GM12878 (cell line): ENCODE measurements around the gene SLC35E3. TPM values are rescaled to one million over a fixed set of nuclear protein-coding genes. Genes with fewer than 3 reads are reported as not detected.

Experiments used
- ATAC-seq: fragments of 200-7000 bp; cut with Tn5 transposase; 3 replicates; pipeline ENCODE4 v1.9.1; 2020; ENCODE audit warnings: mild to moderate bottlenecking, moderate library complexity
- BruUV-seq: library from RNA; stranded (reverse); fragments of 400-500 nt; replicated peaks from 2 replicates; lab custom pipeline; 2021; lab: Mats Ljungman, UMichigan
- CTCF ChIA-PET: fragments of 300-600 bp; sonication (Branson Sonifier 250); formaldehyde crosslinking; extraction: SDS; loops from one replicate; lab custom pipeline; 2021; ENCODE audit warnings: inconsistent platforms; lab: Yijun Ruan, JAX
- POLR2A ChIA-PET: fragments of 350-600 bp; formaldehyde crosslinking; extraction: SDS; loops from one replicate; lab custom pipeline; 2021; ENCODE audit warnings: inconsistent platforms; lab: Charles Lee
- RAD21 ChIA-PET: fragments of 300-600 bp; sonication (Branson Sonifier 250); formaldehyde crosslinking; loops from one replicate; lab custom pipeline; 2023; ENCODE audit warnings: antibody characterized with exemption; ENCODE audit not compliant: unreplicated experiment; lab: Charles Lee
- SMC1A ChIA-PET: fragments of 300-600 bp; sonication (Branson Sonifier 250); formaldehyde crosslinking; loops from one replicate; lab custom pipeline; 2023; ENCODE audit not compliant: unreplicated experiment, uncharacterized antibody; lab: Charles Lee
- DNase-seq: peaks from one replicate; pipeline ENCODE4 v3.0.0-alpha.2; 2011; ENCODE audit warnings: low read depth, low spot score
- FAIRE-seq: peaks from 3 replicates; lab custom pipeline; 2011; peaks lifted over from hg19 to GRCh38; lab: Jason Lieb, UNC
- H2AFZ ChIP-seq: 2 replicates; pipeline ENCODE4 v1.6.0; 2011; ENCODE audit warnings: low read depth, low read length, control low read depth; ENCODE audit not compliant: control insufficient read depth
- H3K27ac ChIP-seq: 2 replicates; pipeline ENCODE4 v1.5.1; 2011; ENCODE audit warnings: control low read depth; ENCODE audit not compliant: control insufficient read depth, insufficient read depth
- H3K27me3 ChIP-seq, 2 experiments: replicated peaks in 1 of 2; 2 replicates each; pipeline versions ENCODE4 v1.6.0 to v1.6.1; 2011; ENCODE audit warnings: low read length in 1 of 2; ENCODE audit not compliant: control insufficient read depth in 2 of 2, insufficient read depth in 2 of 2
- H3K36me3 ChIP-seq, 2 experiments: 2 replicates each; pipeline ENCODE4 v1.5.1; 2011; ENCODE audit warnings: low read length in 1 of 2; ENCODE audit not compliant: control insufficient read depth in 2 of 2, insufficient read depth in 2 of 2
- H3K4me1 ChIP-seq: 2 replicates; pipeline ENCODE4 v1.6.1; 2011; ENCODE audit warnings: mild to moderate bottlenecking, low read length, moderate library complexity, mixed read lengths; ENCODE audit not compliant: control insufficient read depth, insufficient read depth
- H3K4me2 ChIP-seq: 2 replicates; pipeline ENCODE4 v1.6.0; 2011; ENCODE audit warnings: control low read depth; ENCODE audit not compliant: control insufficient read depth, insufficient read depth
- H3K4me3 ChIP-seq: fragments of 200-600 bp; sonication (generic); 2 replicates; pipeline ENCODE4 v1.5.1; 2016
- H3K79me2 ChIP-seq: 2 replicates; pipeline ENCODE4 v1.6.0; 2011; ENCODE audit warnings: low read length; ENCODE audit not compliant: control insufficient read depth, insufficient read depth
- H3K9ac ChIP-seq: 2 replicates; pipeline ENCODE4 v1.8.0; 2011; ENCODE audit warnings: low read length, control low read depth, mixed read lengths; ENCODE audit not compliant: control insufficient read depth, insufficient read depth
- H3K9me3 ChIP-seq: replicated peaks from 3 replicates; pipeline ENCODE4 v1.5.1; 2011; ENCODE audit warnings: mild to moderate bottlenecking, low read length; ENCODE audit not compliant: control insufficient read depth, insufficient read depth
- H4K20me1 ChIP-seq: 2 replicates; pipeline ENCODE4 v1.6.0; 2011; ENCODE audit not compliant: control insufficient read depth, insufficient read depth
- BACH1 ChIP-seq: fragments of 450-650 bp; IDR thresholded peaks from 2 replicates; pipeline ENCODE4 v1.6.1; 2017; ENCODE audit warnings: mild to moderate bottlenecking, borderline replicate concordance
- BRCA1 ChIP-seq: IDR thresholded peaks from 2 replicates; pipeline ENCODE4 v1.6.1; 2011; ENCODE audit warnings: low read depth, low read length, improper control_type of control experiment
- EGR1 ChIP-seq, 2 experiments: IDR thresholded peaks; 1 replicate in 1 of 2; 2 replicates in 1 of 2; pipeline ENCODE4 v1.6.1; 2011 to 2012; ENCODE audit warnings: low read depth in 2 of 2, low read length in 2 of 2, borderline replicate concordance in 1 of 2, mild to moderate bottlenecking in 1 of 2, moderate library complexity in 1 of 2
- EZH2 ChIP-seq: IDR thresholded peaks from 2 replicates; pipeline ENCODE4 v1.6.1; 2012; ENCODE audit warnings: low read depth, mild to moderate bottlenecking, control low read depth, inconsistent platforms, low read length, borderline replicate concordance; ENCODE audit not compliant: control insufficient read depth
- KDM1A ChIP-seq: fragments of 200-600 bp; sonication (generic); IDR thresholded peaks from 2 replicates; pipeline ENCODE4 v1.6.1; 2016; ENCODE audit warnings: borderline replicate concordance
- KLF5 ChIP-seq: fragments of 450-650 bp; IDR thresholded peaks from 2 replicates; pipeline ENCODE4 v1.6.1; 2014; ENCODE audit warnings: mild to moderate bottlenecking; ENCODE audit not compliant: partially characterized antibody
- LARP7 ChIP-seq: fragments of 450-650 bp; IDR thresholded peaks from 2 replicates; pipeline ENCODE4 v1.6.1; 2017; ENCODE audit warnings: mild to moderate bottlenecking
- MYB ChIP-seq: fragments of 150-350 bp; IDR thresholded peaks from 2 replicates; pipeline ENCODE4 v1.6.1; 2014; ENCODE audit warnings: mild to moderate bottlenecking, low read depth, low read length, borderline replicate concordance
- POLR2AphosphoS5 ChIP-seq: IDR thresholded peaks from 2 replicates; pipeline ENCODE4 v1.6.1; 2011; ENCODE audit warnings: mild to moderate bottlenecking, low read length, inconsistent platforms
- RFX5 ChIP-seq: IDR thresholded peaks from 2 replicates; pipeline ENCODE4 v1.6.1; 2011; ENCODE audit warnings: low read depth, low read length, improper control_type of control experiment
- ZNF24 ChIP-seq: fragments of 450-650 bp; IDR thresholded peaks from 2 replicates; pipeline ENCODE4 v1.6.1; 2017; ENCODE audit warnings: antibody characterized with exemption, mild to moderate bottlenecking
- ZNF274 ChIP-seq: IDR thresholded peaks from one replicate; pipeline ENCODE4 v1.8.0; 2011; ENCODE audit not compliant: insufficient read length, insufficient read depth
- ZSCAN29 ChIP-seq: fragments of 450-650 bp; IDR thresholded peaks from 2 replicates; pipeline ENCODE4 v1.6.1; 2017; ENCODE audit warnings: mild to moderate bottlenecking, moderate library complexity
- WGBS: methylation state at CpG from one replicate; pipeline ENCODE4 v1.1.6; 2016; ENCODE audit warnings: low lambda C conversion rate; ENCODE audit not compliant: insufficient replicate concordance, insufficient coverage; ENCODE audit errors: missing lambda C conversion rate; 5-methylcytosine and 5-hydroxymethylcytosine counted together
- in situ Hi-C: fragments of 300-500 bp; cut with MboI; formaldehyde crosslinking; loops from 9 replicates; pipeline ENCODE4 v1.14.3; 2018; ENCODE audit warnings: mixed read lengths
- intact Hi-C: fragments of 100-400 bp; cut with micrococcal nuclease; formaldehyde crosslinking; loops from one replicate; pipeline ENCODE4 v1.14.2; 2022; ENCODE audit not compliant: unreplicated experiment
- polyA plus RNA-seq, 11 experiments: library from polyadenylated mRNA; depleted of rRNA in 4 of 11; unstranded in 6 of 11; stranded (reverse) in 5 of 11; fragments of >200 nt; fragmentation: Nextera tagmentation in 4 of 11; fragmentation: Illumina TruSeq in 1 of 11; extraction: Ambion mirVana in 4 of 11; extraction: Trizol in 1 of 11; gene quantifications; 1 replicate in 1 of 11; 2 replicates in 10 of 11; pipeline versions ENCODE4 v1.2.1 to v1.2.3, GENCODE V29; 2011 to 2016; ENCODE audit warnings: inconsistent platforms in 2 of 11, missing spikeins in 2 of 11, low read depth in 1 of 11
- total RNA-seq, 4 experiments: library from RNA; depleted of rRNA in 3 of 4; stranded (reverse); fragments of >200 nt in 3 of 4; fragmentation: Illumina TruSeq in 1 of 4; extraction: Trizol in 1 of 4; gene quantifications; 2 replicates each; pipeline versions ENCODE4 v1.2.1 to v1.2.3, GENCODE V29; 2013 to 2021
- TF ChIP-seq, protein P1 (sequence below): fragments of 150-350 bp; IDR thresholded peaks from 2 replicates; pipeline ENCODE4 v1.6.1; 2014; ENCODE audit warnings: mild to moderate bottlenecking, low read depth, low read length

SLC35E3 gene
- total and polyA plus RNA-seq, 10 of the 15 experiments (the other 5 are each of a cell fraction or from before 2014, with no cell fraction given): 3.6 to 19.8 (median 6.1) TPM

DNA sequence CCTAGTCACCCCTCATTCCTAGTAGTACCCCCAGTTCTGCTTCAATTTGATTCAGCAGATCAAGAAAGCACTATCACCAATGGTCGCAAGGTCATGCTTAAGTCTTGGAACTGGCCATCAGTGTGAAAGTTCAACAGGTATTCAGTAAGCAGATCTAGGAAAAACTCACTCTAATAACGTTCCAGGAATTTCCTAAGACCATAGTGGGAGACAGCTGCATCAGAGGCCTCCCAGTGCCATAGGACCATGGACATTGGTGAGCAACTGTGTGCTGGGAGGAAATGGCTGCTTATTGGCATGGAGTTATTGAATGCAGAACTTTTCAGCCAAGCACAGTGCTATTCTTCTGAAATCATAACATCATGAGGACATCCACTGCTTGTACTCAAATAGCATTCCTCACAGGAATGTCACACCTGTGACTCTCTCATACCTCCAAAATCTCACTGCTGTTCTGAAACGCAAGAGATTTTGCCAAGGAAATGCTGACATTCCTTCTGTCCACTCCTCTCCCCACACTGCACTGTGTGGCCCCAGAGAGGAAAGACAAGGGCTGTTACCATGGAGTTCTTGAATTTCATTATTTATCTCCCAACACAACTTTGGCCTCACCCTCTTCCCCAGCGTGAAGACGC, 31.1 kb downstream of the SLC35E3 start:
- ChIA-PET RAD21 (no interaction called here), CTCF (interaction anchor here (0.9 kb wide), 1 partner anchor 19 kb away, joined by 3 read pairs; no protein-coding TSS in a partner anchor), POLR2A (interaction anchor here (0.9 kb wide), 1 partner anchor 14 kb away, joined by 4 read pairs; no protein-coding TSS in a partner anchor), SMC1A (no interaction called here)
- Histone ChIP-seq H4K20me1 (no peaks in the 10 kb centered on the region), H2AFZ (no peak overlapping the region), H3K4me1 (peaks cover 6% of the 10 kb centered on the region; the same call in 1 of the 2 replicates), H3K27ac (no peak overlapping the region), H3K79me2 (no peaks in the 10 kb centered on the region), H3K9me3 (no peaks in the 10 kb centered on the region), H3K4me2 (no peak overlapping the region), H3K27me3 (no peaks in the 10 kb centered on the region), H3K4me3 (no peak overlapping the region), H3K36me3 (no peaks in the 10 kb centered on the region), H3K9ac (no peak overlapping the region)
- intact Hi-C loops (no loop called here), in situ Hi-C loops (no loop called here)
- FAIRE-seq (no peak), DNase-seq (no peak), ATAC-seq (no peak)
- TF ChIP-seq KLF5 (no peak), MYB (no peak), ZSCAN29 (no peak), EGR1 (IDR thresholded peaks at IDR 0.05; ENCODE audit: borderline replicate concordance in 1 of 2, low read depth in 2 of 2, low read length in 2 of 2) (no peak), LARP7 (no peak), RFX5 (no peak), ZNF24 (no peak), BRCA1 (no peak), KDM1A (no peak), EZH2 (no peak), ZNF274 (no peak), POLR2AphosphoS5 (no peak), BACH1 (no peak)
- TF ChIP-seq, protein P1, sequence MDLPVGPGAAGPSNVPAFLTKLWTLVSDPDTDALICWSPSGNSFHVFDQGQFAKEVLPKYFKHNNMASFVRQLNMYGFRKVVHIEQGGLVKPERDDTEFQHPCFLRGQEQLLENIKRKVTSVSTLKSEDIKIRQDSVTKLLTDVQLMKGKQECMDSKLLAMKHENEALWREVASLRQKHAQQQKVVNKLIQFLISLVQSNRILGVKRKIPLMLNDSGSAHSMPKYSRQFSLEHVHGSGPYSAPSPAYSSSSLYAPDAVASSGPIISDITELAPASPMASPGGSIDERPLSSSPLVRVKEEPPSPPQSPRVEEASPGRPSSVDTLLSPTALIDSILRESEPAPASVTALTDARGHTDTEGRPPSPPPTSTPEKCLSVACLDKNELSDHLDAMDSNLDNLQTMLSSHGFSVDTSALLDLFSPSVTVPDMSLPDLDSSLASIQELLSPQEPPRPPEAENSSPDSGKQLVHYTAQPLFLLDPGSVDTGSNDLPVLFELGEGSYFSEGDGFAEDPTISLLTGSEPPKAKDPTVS: no peak
- no TSS peak for BruUV-seq
- WGBS: 58% methylated on average over 5 of the region's 5 CpGs
